Anterior cingulate cortex (tissue), 58 donors: ENCODE data around the gene GFER.

Experiments
- DNase-seq, 58 donors: peaks; one replicate each; lab custom pipeline; 2025; lab: John Stamatoyannopoulos, UW

GFER gene

GRCh38 chr16:2035431-2036199 lies 51.6 kb downstream of the GFER start:
- DNase-seq, result peak in 4 of 58 donors; percentile 7 to 52 (median 28)

- no peak for DNase-seq
Measured at GRCh38 chr16:2036200-2036966, 52.4 kb downstream of the GFER start.

GRCh38 chr16:2037115-2037514 lies 53.1 kb downstream of the GFER start:
- DNase-seq, result no peak
